HepG2 (cell line): ENCODE results near the gene PPEF2. TPM values are rescaled to one million over a fixed set of nuclear protein-coding genes. Genes with fewer than 3 reads are reported as not detected.
A peak's percentile ranks its signal among the peaks of the same experiment; 100 is the strongest.

Experiments
- ATAC-seq: fragments of 200-7000 bp; cut with Tn5 transposase; 3 replicates; pipeline ENCODE4 v1.9.1; 2020; ENCODE audit warnings: mild to moderate bottlenecking, moderate library complexity
- BruUV-seq: library from RNA; stranded (reverse); fragments of 400-500 nt; replicated peaks from 2 replicates; lab custom pipeline; 2021; lab: Mats Ljungman, UMichigan
- CTCF ChIA-PET: fragments of 300-600 bp; formaldehyde crosslinking; extraction: SDS; loops from one replicate; lab custom pipeline; 2021; ENCODE audit warnings: low total read pairs, inconsistent platforms, low intra/inter-chr PET ratio; lab: Yijun Ruan, JAX
- POLR2A ChIA-PET: fragments of 350-600 bp; sonication (Branson Sonifier 250); formaldehyde crosslinking; loops from one replicate; lab custom pipeline; 2020; ENCODE audit warnings: antibody characterized with exemption, inconsistent platforms; lab: Yijun Ruan, JAX
- DNase-seq: peaks from one replicate; pipeline ENCODE4 v3.0.0-alpha.2; 2015; ENCODE audit warnings: low spot score
- FAIRE-seq: peaks from 3 replicates; lab custom pipeline; 2011; peaks lifted over from hg19 to GRCh38; lab: Jason Lieb, UNC
- H2AFZ ChIP-seq: one replicate; pipeline ENCODE4 v1.6.1; 2011; ENCODE audit warnings: low read length, inconsistent platforms
- H3K27ac ChIP-seq: fragments of 300-600 bp; 3 replicates; pipeline ENCODE4 v1.8.0; 2011; ENCODE audit warnings: mixed run types, mild to moderate bottlenecking, mixed read lengths, low read length, inconsistent platforms; ENCODE audit not compliant: insufficient read depth; ENCODE audit errors: extremely low read length
- H3K27me3 ChIP-seq, 2 experiments: fragments of 200-600 bp in 1 of 2; 2 replicates in 1 of 2; 3 replicates in 1 of 2; pipeline versions ENCODE4 v1.6.0 to v1.8.0; 2011; ENCODE audit warnings: low read length in 2 of 2, mild to moderate bottlenecking in 2 of 2, moderate library complexity in 2 of 2, inconsistent platforms in 1 of 2; ENCODE audit not compliant: insufficient read depth in 2 of 2, control insufficient read depth in 1 of 2
- H3K36me3 ChIP-seq, 2 experiments: fragments of 200-600 bp in 1 of 2; replicated peaks in 1 of 2; 2 replicates in 1 of 2; 3 replicates in 1 of 2; pipeline versions ENCODE4 v1.5.1 to v1.8.0; 2011; ENCODE audit warnings: low read length in 2 of 2, inconsistent platforms in 1 of 2; ENCODE audit not compliant: insufficient read depth in 2 of 2, control insufficient read depth in 1 of 2
- H3K4me1 ChIP-seq: 2 replicates; pipeline ENCODE4 v1.5.1; 2012; ENCODE audit warnings: low read length, inconsistent platforms; ENCODE audit not compliant: insufficient read depth
- H3K4me2 ChIP-seq: 2 replicates; pipeline ENCODE4 v1.6.0; 2011; ENCODE audit warnings: low read depth, low read length, inconsistent platforms
- H3K4me3 ChIP-seq, 3 experiments: fragments of 200-600 bp in 1 of 3; sonication (generic), shearing (Covaris generic) in 1 of 3; replicated peaks in 1 of 3; 2 replicates each; pipeline ENCODE4 v1.5.1; 2011 to 2016; ENCODE audit warnings: low read length in 3 of 3, inconsistent platforms in 2 of 3, low read depth in 2 of 3, mild to moderate bottlenecking in 2 of 3, control low read depth in 1 of 3, mixed read lengths in 1 of 3; ENCODE audit not compliant: insufficient read depth in 1 of 3
- H3K79me2 ChIP-seq: one replicate; pipeline ENCODE4 v1.6.1; 2011; ENCODE audit warnings: low read length, inconsistent platforms; ENCODE audit not compliant: insufficient read depth
- H3K9ac ChIP-seq: 2 replicates; pipeline ENCODE4 v1.6.0; 2011; ENCODE audit warnings: mild to moderate bottlenecking, low read depth, low read length, inconsistent platforms; ENCODE audit not compliant: insufficient read depth
- H3K9me3 ChIP-seq: 2 replicates; pipeline ENCODE4 v1.5.1; 2012; ENCODE audit warnings: mild to moderate bottlenecking, low read length
- H4K20me1 ChIP-seq: 2 replicates; pipeline ENCODE4 v1.6.0; 2011; ENCODE audit warnings: inconsistent platforms, mild to moderate bottlenecking, low read length, moderate library complexity; ENCODE audit not compliant: insufficient read depth
- AHR ChIP-seq: IDR thresholded peaks from 2 replicates; pipeline ENCODE4 v1.6.1; 2018; ENCODE audit warnings: missing genetic modification reagents, missing compliant biosample characterization
- BHLHE40 ChIP-seq: IDR thresholded peaks from 2 replicates; pipeline ENCODE4 v1.6.1; 2011; ENCODE audit warnings: low read length, improper control_type of control experiment
- BRD4 ChIP-seq: sonication (generic); formaldehyde crosslinking; IDR thresholded peaks from 2 replicates; pipeline ENCODE4 v1.4.0; 2020; ENCODE audit warnings: missing genetic modification reagents
- CCDC6 ChIP-seq: sonication (generic); formaldehyde crosslinking; IDR thresholded peaks from 2 replicates; pipeline ENCODE4 v1.8.1; 2022; ENCODE audit warnings: mild to moderate bottlenecking, missing genetic modification reagents, moderate library complexity
- EED ChIP-seq: sonication (generic); formaldehyde crosslinking; IDR thresholded peaks from 2 replicates; pipeline ENCODE4 v1.5.0; 2020; ENCODE audit warnings: mild to moderate bottlenecking, missing genetic modification reagents
- TBX2 ChIP-seq: sonication (generic); formaldehyde crosslinking; IDR thresholded peaks from 2 replicates; pipeline ENCODE4 v1.5.0; 2020; ENCODE audit warnings: missing genetic modification reagents, mild to moderate bottlenecking, borderline replicate concordance
- TEAD3 ChIP-seq: optimal IDR thresholded peaks from 2 replicates; pipeline ENCODE3; 2016; ENCODE audit warnings: borderline replicate concordance
- ZNF20 ChIP-seq: sonication (generic); formaldehyde crosslinking; IDR thresholded peaks from 2 replicates; pipeline ENCODE4 v1.4.0; 2020; ENCODE audit warnings: mild to moderate bottlenecking, moderate library complexity, missing genetic modification reagents
- ZNF30 ChIP-seq: sonication (generic); formaldehyde crosslinking; IDR thresholded peaks from 2 replicates; pipeline ENCODE4 v1.5.0; 2020; ENCODE audit warnings: mild to moderate bottlenecking, missing genetic modification reagents
- ZNF652 ChIP-seq: IDR thresholded peaks from 2 replicates; pipeline ENCODE4 v1.6.1; 2016; ENCODE audit warnings: low read depth, borderline replicate concordance
- ZNF746 ChIP-seq: sonication (generic); formaldehyde crosslinking; IDR thresholded peaks from 2 replicates; pipeline ENCODE4 v1.8.0; 2022; ENCODE audit warnings: mild to moderate bottlenecking, missing genetic modification reagents
- ZNF75D ChIP-seq: sonication (generic); formaldehyde crosslinking; IDR thresholded peaks from 2 replicates; pipeline ENCODE4 v1.8.1; 2023; ENCODE audit warnings: missing genetic modification reagents, mild to moderate bottlenecking, borderline replicate concordance
- WGBS: methylation state at CpG from one replicate; pipeline ENCODE4 v1.1.6; 2017; ENCODE audit warnings: low lambda C conversion rate; 5-methylcytosine and 5-hydroxymethylcytosine counted together
- in situ Hi-C: cut with HindIII; loops from 2 replicates; pipeline ENCODE4 v1.10.0; 2017; ENCODE audit warnings: low pct_unique_long_range_greater_than_20kb; ENCODE audit not compliant: extremely low pct_ligation_motif_present
- intact Hi-C: fragments of 100-400 bp; cut with micrococcal nuclease; formaldehyde crosslinking; loops from one replicate; pipeline ENCODE4 v1.10.0; 2022; ENCODE audit not compliant: unreplicated experiment
- polyA plus RNA-seq, 8 experiments: library from polyadenylated mRNA; depleted of rRNA in 3 of 8; stranded (reverse) in 7 of 8; unstranded in 1 of 8; fragments of >200 nt; fragmentation: Illumina TruSeq in 4 of 8; extraction: Trizol in 4 of 8; gene quantifications; 2 replicates each; pipeline versions ENCODE4 v1.2.1 to v1.2.3, GENCODE V29; 2011 to 2016; ENCODE audit warnings: low read depth in 4 of 8, missing spikeins in 1 of 8, mixed read lengths in 1 of 8; ENCODE audit not compliant: insufficient read depth in 1 of 8
- total RNA-seq, 5 experiments: library from RNA; depleted of rRNA; stranded (reverse); fragments of >200 nt; fragmentation: Illumina TruSeq; extraction: Trizol; gene quantifications; 2 replicates each; pipeline ENCODE4 v1.2.3, GENCODE V29; 2016; ENCODE audit warnings: low read depth in 1 of 5
- TF ChIP-seq, protein P1 (sequence below): sonication (generic); formaldehyde crosslinking; IDR thresholded peaks from 2 replicates; pipeline ENCODE4 v1.4.0; 2020; ENCODE audit warnings: mild to moderate bottlenecking, missing genetic modification reagents
- TF ChIP-seq, protein P2 (sequence below): IDR thresholded peaks from 2 replicates; pipeline ENCODE4 v1.6.1; 2018; ENCODE audit warnings: missing genetic modification reagents
- TF ChIP-seq, protein P3 (sequence below): IDR thresholded peaks from 2 replicates; pipeline ENCODE4 v1.6.1; 2012; ENCODE audit warnings: low read depth, low read length, improper control_type of control experiment

PPEF2 gene
- total and polyA plus RNA-seq, 2 of the 13 experiments (the other 11 are each of a cell fraction or from before 2014, with no cell fraction given): 0.01 TPM; not detected in 1

DNA sequence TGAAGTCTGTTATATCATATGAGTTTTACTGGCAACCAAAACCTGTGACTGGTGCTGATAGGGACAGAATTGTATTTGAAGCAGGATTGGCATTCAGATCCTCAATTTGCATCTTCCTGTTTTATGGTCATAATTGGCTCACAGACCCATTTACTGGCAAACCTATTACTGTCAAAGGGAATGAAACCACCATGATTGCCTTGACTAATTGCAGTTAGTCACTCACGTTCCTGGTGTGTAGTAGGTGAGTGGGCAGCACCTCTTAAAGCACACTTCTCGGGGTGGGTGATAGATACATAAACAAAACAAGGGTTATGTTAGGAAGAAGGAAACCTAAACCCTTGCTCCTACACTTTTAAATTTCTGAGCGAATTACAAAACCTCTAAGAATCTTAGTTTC lies 81.0 kb downstream of the PPEF2 start:
- in situ Hi-C loops: no loop called here
- H3K4me1 ChIP-seq: peaks cover 17% of the 10 kb centered on the region
- no peak overlapping the region for H3K4me2 ChIP-seq
- H2AFZ ChIP-seq: no peak overlapping the region
- DNase-seq (no peak), FAIRE-seq (no peak), ATAC-seq (no peak)
- no peaks in the 10 kb centered on the region for H3K9me3 ChIP-seq
- CTCF ChIA-PET: no interaction called here
- 74% methylated on average over 3 of the region's 3 CpGs for WGBS
- no TSS peak for BruUV-seq
- no peak overlapping the region for H3K27ac ChIP-seq
- POLR2A ChIA-PET: no interaction called here
- no peaks in the 10 kb centered on the region for H4K20me1 ChIP-seq
- H3K9ac ChIP-seq: no peak overlapping the region
- intact Hi-C loops: no loop called here
- H3K27me3 ChIP-seq: no peaks in the 10 kb centered on the region
- H3K36me3 ChIP-seq: no peaks in the 10 kb centered on the region
- TF ChIP-seq, protein P1, sequence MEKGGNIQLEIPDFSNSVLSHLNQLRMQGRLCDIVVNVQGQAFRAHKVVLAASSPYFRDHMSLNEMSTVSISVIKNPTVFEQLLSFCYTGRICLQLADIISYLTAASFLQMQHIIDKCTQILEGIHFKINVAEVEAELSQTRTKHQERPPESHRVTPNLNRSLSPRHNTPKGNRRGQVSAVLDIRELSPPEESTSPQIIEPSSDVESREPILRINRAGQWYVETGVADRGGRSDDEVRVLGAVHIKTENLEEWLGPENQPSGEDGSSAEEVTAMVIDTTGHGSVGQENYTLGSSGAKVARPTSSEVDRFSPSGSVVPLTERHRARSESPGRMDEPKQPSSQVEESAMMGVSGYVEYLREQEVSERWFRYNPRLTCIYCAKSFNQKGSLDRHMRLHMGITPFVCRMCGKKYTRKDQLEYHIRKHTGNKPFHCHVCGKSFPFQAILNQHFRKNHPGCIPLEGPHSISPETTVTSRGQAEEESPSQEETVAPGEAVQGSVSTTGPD (CRISPR knock-in tag): no peak
- TF ChIP-seq TBX2: no peak
- no peak for TF ChIP-seq AHR (CRISPR knock-in tag)
- no peak for TF ChIP-seq ZNF20 (CRISPR knock-in tag)
- TF ChIP-seq ZNF75D (CRISPR knock-in tag): no peak
- TF ChIP-seq BHLHE40: no peak
- no peak for TF ChIP-seq BRD4 (CRISPR knock-in tag)
- TF ChIP-seq EED: no peak
- TF ChIP-seq ZNF746 (CRISPR knock-in tag): no peak
- TF ChIP-seq, all 625 proteins: peak for 0
- H3K4me3 ChIP-seq: no peak overlapping the region
- H3K79me2 ChIP-seq: no peaks in the 10 kb centered on the region

DNA sequence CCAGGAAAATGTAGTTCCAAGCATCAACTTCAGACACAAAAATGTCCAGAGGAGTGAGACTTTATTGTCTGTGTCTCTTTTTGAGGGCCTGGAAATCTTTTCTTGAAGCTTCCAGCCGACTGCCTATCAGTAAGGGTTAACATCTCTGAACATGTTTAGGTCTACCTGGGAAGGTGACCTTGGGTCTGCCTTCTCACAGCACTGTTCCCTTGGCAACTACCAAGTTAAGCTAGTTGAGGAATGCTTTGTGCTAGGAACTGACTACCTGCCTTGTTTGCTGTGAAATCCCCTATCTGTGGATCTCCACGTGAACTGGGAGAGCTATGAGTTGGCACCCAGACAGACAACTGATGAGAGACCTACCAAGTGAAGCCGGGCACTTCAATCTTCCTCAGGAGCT lies 81.6 kb downstream of the PPEF2 start:
- CTCF ChIA-PET: no interaction called here
- Histone ChIP-seq H3K4me1 (peaks cover 17% of the 10 kb centered on the region), H3K36me3 (no peaks in the 10 kb centered on the region), H3K4me2 (no peak overlapping the region), H4K20me1 (no peaks in the 10 kb centered on the region), H3K27me3 (no peaks in the 10 kb centered on the region), H3K9ac (no peak overlapping the region), H3K27ac (no peak overlapping the region), H3K79me2 (no peaks in the 10 kb centered on the region), H2AFZ (no peak overlapping the region), H3K9me3 (no peaks in the 10 kb centered on the region), H3K4me3 (no peak overlapping the region)
- intact Hi-C loops (no loop called here), in situ Hi-C loops (no loop called here)
- 18% methylated on average over 3 of the region's 3 CpGs for WGBS
- FAIRE-seq (no peak), ATAC-seq (peak; percentile 58), DNase-seq (peak; percentile 41)
- POLR2A ChIA-PET: no interaction called here
- BruUV-seq: no TSS peak
- TF ChIP-seq ZNF652 (CRISPR knock-in tag): peak; percentile 72
- peak; percentile 7 for TF ChIP-seq TEAD3
- no peak for TF ChIP-seq CCDC6 (CRISPR knock-in tag)
- TF ChIP-seq, protein P2, sequence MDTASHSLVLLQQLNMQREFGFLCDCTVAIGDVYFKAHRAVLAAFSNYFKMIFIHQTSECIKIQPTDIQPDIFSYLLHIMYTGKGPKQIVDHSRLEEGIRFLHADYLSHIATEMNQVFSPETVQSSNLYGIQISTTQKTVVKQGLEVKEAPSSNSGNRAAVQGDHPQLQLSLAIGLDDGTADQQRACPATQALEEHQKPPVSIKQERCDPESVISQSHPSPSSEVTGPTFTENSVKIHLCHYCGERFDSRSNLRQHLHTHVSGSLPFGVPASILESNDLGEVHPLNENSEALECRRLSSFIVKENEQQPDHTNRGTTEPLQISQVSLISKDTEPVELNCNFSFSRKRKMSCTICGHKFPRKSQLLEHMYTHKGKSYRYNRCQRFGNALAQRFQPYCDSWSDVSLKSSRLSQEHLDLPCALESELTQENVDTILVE (CRISPR knock-in tag): no peak
- TF ChIP-seq, protein P3, sequence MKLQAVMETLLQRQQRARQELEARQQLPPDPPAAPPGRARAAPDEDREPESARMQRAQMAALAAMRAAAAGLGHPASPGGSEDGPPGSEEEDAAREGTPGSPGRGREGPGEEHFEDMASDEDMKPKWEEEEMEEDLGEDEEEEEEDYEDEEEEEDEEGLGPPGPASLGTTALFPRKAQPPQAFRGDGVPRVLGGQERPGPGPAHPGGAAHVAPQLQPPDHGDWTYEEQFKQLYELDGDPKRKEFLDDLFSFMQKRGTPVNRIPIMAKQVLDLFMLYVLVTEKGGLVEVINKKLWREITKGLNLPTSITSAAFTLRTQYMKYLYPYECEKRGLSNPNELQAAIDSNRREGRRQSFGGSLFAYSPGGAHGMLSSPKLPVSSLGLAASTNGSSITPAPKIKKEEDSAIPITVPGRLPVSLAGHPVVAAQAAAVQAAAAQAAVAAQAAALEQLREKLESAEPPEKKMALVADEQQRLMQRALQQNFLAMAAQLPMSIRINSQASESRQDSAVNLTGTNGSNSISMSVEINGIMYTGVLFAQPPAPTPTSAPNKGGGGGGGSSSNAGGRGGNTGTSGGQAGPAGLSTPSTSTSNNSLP: no peak
- TF ChIP-seq ZNF30 (CRISPR knock-in tag): no peak
